Measurements from ENCODE around the gene RHOF.

The RHOF gene

GRCh38 chr12:121799156-121799841 is 5.8 kb upstream of the RHOF start:
- H3K27ac ChIP-seq: peak overlapping the region; percentile 100
- TF ChIP-seq ZFX (IDR thresholded peaks at IDR 0.05; ENCODE audit: borderline replicate concordance): no peak
- TF ChIP-seq CTCF (IDR thresholded peaks at IDR 0.05): no peak

- TF ChIP-seq ZFX (IDR thresholded peaks at IDR 0.05; ENCODE audit: borderline replicate concordance) (no peak), CTCF (IDR thresholded peaks at IDR 0.05) (no peak)
- H3K27ac ChIP-seq: peak overlapping the region; percentile 100
Observed at GRCh38 chr12:121798787-121799155, 5.3 kb upstream of the RHOF start.

- peak overlapping the region; percentile 100 for H3K27ac ChIP-seq
- no peak for TF ChIP-seq CTCF (IDR thresholded peaks at IDR 0.05)
- no peak for TF ChIP-seq ZFX (IDR thresholded peaks at IDR 0.05; ENCODE audit: borderline replicate concordance)
Observed at GRCh38 chr12:121797937-121798786, 4.7 kb upstream of the RHOF start.

- TF ChIP-seq ZFX (IDR thresholded peaks at IDR 0.05; ENCODE audit: borderline replicate concordance): no peak
- TF ChIP-seq CTCF (IDR thresholded peaks at IDR 0.05): peak; percentile 45
- peak overlapping the region; percentile 100 for H3K27ac ChIP-seq
Observed at GRCh38 chr12:121796855-121797751, 3.6 kb upstream of the RHOF start.

- peak overlapping the region; percentile 100 for H3K27ac ChIP-seq
- TF ChIP-seq ZFX (IDR thresholded peaks at IDR 0.05; ENCODE audit: borderline replicate concordance): no peak
- peak; percentile 94 for TF ChIP-seq CTCF (IDR thresholded peaks at IDR 0.05)
Observed at GRCh38 chr12:121795034-121795968, 1.8 kb upstream of the RHOF start.

GRCh38 chr12:121794534-121795033 is 1.1 kb upstream of the RHOF start:
- no peak for TF ChIP-seq ZFX (IDR thresholded peaks at IDR 0.05; ENCODE audit: borderline replicate concordance)
- TF ChIP-seq CTCF (IDR thresholded peaks at IDR 0.05): no peak
- H3K27ac ChIP-seq: peak overlapping the region; percentile 100

Data from 22Rv1 (cell line).